Tibial artery (tissue), 4 donors: ENCODE measurements around the gene LBHD2.
A peak's percentile ranks its signal among the peaks of the same experiment; 100 is the strongest.
"Not testable (repeated sequence)": the region's sequence is repeated elsewhere in the genome, so short reads cannot be mapped to it uniquely, and the experiment has no call there.

Experiments used
- DNase-seq, 2 donors: peaks; one replicate each; pipeline ENCODE4 v3.0.0-alpha.2; 2019
- H3K27ac ChIP-seq, 2 donors: fragments of 200-600 bp; sonication (generic) in 1 of 2; 1 replicate in 1 of 2; 2 replicates in 1 of 2; pipeline ENCODE4 v1.5.1; 2018 to 2019; ENCODE audit warnings: mild to moderate bottlenecking in 1 of 2
- H3K27me3 ChIP-seq, 2 donors: fragments of 200-600 bp; sonication (generic) in 1 of 2; one replicate each; pipeline versions ENCODE4 v1.5.1 to v1.6.0; 2016 to 2019
- H3K36me3 ChIP-seq, 3 donors: fragments of 200-600 bp; sonication (generic) in 2 of 3; one replicate each; pipeline ENCODE4 v1.5.1; 2016 to 2019; ENCODE audit warnings: mild to moderate bottlenecking in 2 of 3
- H3K4me1 ChIP-seq, 4 donors: fragments of 200-600 bp; sonication (generic) in 2 of 4; 1 replicate in 3 of 4; 2 replicates in 1 of 4; pipeline ENCODE4 v1.5.1; 2016 to 2019
- H3K4me3 ChIP-seq, 2 donors: fragments of 200-600 bp; sonication (generic) in 1 of 2; 1 replicate in 1 of 2; 2 replicates in 1 of 2; pipeline ENCODE4 v1.5.1; 2018 to 2019; ENCODE audit warnings: mild to moderate bottlenecking in 2 of 2
- H3K9me3 ChIP-seq, 3 donors: fragments of 200-600 bp; sonication (generic) in 1 of 3; one replicate each; pipeline ENCODE4 v1.5.1; 2016 to 2019
- intact Hi-C: fragments of 100-400 bp; cut with DNase I; formaldehyde crosslinking; loops from one replicate; pipeline ENCODE4 v1.15.0; 2023; ENCODE audit warnings: low total_unique reads
- TF ChIP-seq, protein P1 (sequence below), 2 experiments: fragments of 200-600 bp in 1 of 2; fragments of 450-650 bp in 1 of 2; IDR thresholded peaks; one replicate each; pipeline ENCODE4 v1.5.1; 2017 to 2019; ENCODE audit warnings: antibody characterized with exemption in 2 of 2, mild to moderate bottlenecking in 1 of 2, moderate library complexity in 1 of 2

LBHD2 gene

DNA sequence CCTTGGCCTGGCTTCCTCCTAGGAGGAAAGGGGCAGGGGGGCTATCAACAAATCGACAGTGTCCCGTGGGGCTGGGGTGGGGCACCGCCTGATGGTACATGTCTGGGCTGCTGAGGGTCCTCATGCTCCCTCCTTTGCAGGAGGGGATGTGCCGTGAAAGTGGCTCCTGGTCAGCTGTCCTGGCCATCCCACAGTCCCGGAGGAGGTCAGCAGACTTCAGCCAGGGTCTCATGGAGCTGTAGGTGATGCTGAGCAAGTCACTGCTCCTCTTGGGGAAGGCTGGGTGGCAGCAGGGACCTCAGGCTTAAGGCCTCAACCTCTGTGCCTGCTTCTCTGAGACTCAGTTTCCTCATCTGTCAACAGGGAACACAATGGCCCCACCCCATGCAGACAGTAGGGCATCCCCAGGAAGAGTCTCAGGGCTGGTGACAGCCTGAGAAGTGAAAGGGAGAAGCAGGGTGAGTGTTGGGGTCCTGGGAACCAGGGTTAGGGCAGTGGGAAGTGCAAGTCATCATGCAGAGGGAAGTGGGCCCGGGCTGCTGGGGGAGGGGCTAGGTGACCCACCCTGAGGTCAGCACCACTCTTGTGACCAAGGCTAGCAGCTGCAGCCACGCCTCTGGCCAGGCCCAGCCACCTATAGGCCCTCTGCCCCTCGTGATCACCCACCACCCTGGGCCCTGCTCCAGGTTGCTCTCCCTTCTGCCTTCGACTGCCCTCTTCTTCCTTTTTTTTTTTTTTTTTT, 34.8 kb downstream of the LBHD2 start:
- no peaks in the 10 kb centered on the region for H3K36me3 ChIP-seq
- DNase-seq, result peak; percentile 81 to 89
- H3K27ac ChIP-seq, result peak overlapping the region in 1 of 2 donors; percentile 30
- H3K4me1 ChIP-seq, result peaks cover 0 to 45% (median 30%) of the 10 kb centered on the region in 4 donors
- TF ChIP-seq, protein P1, sequence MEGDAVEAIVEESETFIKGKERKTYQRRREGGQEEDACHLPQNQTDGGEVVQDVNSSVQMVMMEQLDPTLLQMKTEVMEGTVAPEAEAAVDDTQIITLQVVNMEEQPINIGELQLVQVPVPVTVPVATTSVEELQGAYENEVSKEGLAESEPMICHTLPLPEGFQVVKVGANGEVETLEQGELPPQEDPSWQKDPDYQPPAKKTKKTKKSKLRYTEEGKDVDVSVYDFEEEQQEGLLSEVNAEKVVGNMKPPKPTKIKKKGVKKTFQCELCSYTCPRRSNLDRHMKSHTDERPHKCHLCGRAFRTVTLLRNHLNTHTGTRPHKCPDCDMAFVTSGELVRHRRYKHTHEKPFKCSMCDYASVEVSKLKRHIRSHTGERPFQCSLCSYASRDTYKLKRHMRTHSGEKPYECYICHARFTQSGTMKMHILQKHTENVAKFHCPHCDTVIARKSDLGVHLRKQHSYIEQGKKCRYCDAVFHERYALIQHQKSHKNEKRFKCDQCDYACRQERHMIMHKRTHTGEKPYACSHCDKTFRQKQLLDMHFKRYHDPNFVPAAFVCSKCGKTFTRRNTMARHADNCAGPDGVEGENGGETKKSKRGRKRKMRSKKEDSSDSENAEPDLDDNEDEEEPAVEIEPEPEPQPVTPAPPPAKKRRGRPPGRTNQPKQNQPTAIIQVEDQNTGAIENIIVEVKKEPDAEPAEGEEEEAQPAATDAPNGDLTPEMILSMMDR (IDR thresholded peaks at IDR 0.05), result no peak
- intact Hi-C loops, result no loop called here
- no peaks in the 10 kb centered on the region for H3K9me3 ChIP-seq
- H3K27me3 ChIP-seq, result peaks cover 0 to 30% of the 10 kb centered on the region in 2 donors
- no peak overlapping the region for H3K4me3 ChIP-seq

DNA sequence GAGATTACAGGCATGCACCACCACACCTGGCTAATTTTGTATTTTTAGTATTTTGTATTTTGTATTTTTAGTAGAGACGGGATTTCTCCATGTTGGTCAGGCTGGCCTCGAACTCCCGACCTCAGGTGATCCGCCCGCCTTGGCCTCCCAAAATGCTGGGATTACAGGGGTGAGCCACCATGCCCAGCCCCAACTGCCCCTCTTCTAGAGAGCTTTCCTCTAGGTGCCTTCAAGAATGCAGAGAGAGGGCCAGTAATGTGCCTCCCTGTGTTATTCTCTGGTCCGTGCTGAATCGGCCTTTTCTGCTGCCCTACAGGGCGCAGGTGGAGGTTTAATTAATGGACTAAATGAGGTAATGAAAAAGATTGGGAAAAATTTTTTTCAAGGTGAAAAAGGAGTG, 35.5 kb downstream of the LBHD2 start:
- H3K36me3 ChIP-seq, DNase-seq, H3K4me3 ChIP-seq, H3K9me3 ChIP-seq, intact Hi-C loops, H3K27ac ChIP-seq: not testable (repeated sequence)
- Histone ChIP-seq H3K27me3 (peaks cover 0 to 34% of the 10 kb centered on the region in 2 donors), H3K4me1 (peaks cover 0 to 50% (median 37%) of the 10 kb centered on the region in 4 donors)

DNA sequence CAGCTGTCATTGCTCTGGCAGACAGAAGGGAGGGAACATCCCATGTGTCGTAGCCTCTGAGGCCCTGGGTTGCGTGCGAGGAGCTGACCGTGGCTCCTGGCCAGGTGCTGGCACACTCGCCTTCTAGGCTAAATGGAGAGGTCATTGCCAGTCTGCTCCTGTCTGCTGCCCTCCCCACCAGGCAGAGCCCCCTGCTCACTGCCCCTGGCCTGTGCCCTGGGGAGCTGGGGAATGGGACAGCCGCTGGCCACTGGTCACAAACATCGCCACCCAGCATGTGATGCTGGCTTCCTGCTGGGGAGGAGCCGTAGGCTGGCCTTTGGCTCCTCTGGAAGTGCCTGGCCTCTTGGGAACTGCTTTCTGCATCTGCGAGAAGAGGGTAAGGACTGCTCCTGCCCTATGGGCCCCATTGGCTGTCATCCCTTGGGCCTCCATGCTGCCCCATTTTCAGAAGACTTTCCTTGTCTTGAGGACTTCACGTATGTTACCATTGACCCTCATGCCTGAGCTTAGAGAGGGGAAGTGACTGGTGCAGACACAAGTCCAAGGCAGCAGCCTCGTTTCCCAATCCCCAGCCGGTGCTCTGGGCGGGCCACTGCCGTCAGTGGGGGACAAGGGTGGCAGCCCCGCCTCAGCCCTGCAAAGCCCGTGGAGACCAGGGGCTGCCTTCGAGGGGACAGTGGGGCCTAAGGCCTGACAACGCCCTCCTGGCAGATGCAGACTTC, 37.3 kb downstream of the LBHD2 start:
- intact Hi-C loops, result no loop called here
- TF ChIP-seq, protein P1 (IDR thresholded peaks at IDR 0.05), result no peak
- peak; percentile 79 to 83 for DNase-seq
- H3K9me3 ChIP-seq, result no peaks in the 10 kb centered on the region
- H3K27me3 ChIP-seq, result peaks cover 0 to 51% of the 10 kb centered on the region in 2 donors
- H3K27ac ChIP-seq, result peak overlapping the region; percentile 58 to 63
- H3K4me1 ChIP-seq, result peaks cover 0 to 55% (median 38%) of the 10 kb centered on the region in 4 donors
- H3K36me3 ChIP-seq, result no peaks in the 10 kb centered on the region
- H3K4me3 ChIP-seq, result peak overlapping the region; percentile 51 to 63

DNA sequence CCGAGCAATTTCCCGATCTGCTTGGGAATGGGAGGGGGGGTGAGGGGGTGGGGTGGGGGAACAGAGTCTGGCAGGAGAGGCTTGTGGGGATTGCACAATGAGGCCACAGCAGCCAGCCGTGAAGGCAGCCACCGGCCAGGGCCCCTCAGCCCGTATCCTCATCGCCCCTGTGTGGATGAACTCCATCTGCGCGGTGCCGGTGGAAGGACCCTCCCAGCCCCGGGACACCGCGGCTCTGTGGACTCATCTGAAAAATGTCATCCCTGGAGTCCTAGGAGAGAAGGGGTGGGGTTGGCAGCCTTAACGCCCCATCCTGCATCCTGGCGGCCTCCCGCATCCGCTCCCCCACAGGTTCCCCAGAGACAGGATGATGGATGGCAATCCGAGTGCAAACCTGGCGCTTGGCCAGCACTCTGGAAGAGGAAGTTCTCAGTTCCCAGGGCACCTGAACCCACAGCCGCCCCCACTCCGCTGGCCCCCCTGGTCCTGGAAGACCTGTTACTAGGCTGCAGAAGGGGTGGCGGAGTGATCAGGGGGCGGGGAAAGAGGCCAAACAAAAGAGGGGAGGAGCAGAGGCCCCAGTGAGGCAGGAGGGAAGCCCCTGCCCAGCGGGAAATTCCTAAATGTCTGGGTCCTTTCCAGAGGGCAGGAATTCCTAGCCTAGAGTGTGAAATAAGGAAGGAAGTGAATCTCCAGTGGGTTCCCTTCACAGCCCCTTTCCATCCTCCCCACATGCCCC, 38.0 kb downstream of the LBHD2 start:
- Histone ChIP-seq H3K4me3 (peak overlapping the region; percentile 51 to 63), H3K9me3 (no peaks in the 10 kb centered on the region), H3K27ac (peak overlapping the region; percentile 58 to 63), H3K27me3 (peaks cover 0 to 57% of the 10 kb centered on the region in 2 donors), H3K36me3 (no peaks in the 10 kb centered on the region), H3K4me1 (peaks cover 0 to 62% (median 44%) of the 10 kb centered on the region in 4 donors)
- TF ChIP-seq, protein P1 (IDR thresholded peaks at IDR 0.05), result no peak
- intact Hi-C loops, result no loop called here
- peak; percentile 85 to 90 for DNase-seq

DNA sequence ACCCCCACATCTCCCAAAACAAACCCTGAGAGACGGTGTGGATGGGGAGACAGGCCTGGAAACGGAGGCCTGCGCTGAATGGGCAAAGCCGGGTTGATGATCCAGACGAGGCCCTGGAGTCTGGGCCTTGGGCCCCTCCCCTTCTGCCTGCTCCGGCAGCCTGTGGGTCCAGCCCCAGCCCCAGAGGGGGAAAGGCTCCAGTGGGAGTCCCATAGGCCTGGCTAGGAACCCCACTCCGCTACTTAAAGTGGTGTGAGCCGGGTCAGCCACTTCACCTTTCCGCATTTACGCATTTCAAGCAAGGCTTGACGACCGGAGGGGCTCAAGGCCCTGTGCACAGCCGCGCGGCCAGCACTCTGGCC, 38.6 kb downstream of the LBHD2 start:
- intact Hi-C loops, result no loop called here
- peaks cover 0 to 65% (median 46%) of the 10 kb centered on the region in 4 donors for H3K4me1 ChIP-seq
- DNase-seq, result no peak
- TF ChIP-seq, protein P1 (IDR thresholded peaks at IDR 0.05), result no peak
- H3K36me3 ChIP-seq, result no peaks in the 10 kb centered on the region
- peaks cover 0 to 61% of the 10 kb centered on the region in 2 donors for H3K27me3 ChIP-seq
- H3K4me3 ChIP-seq, result peak overlapping the region; percentile 51 to 63
- H3K27ac ChIP-seq, result peak overlapping the region; percentile 58 to 63
- no peaks in the 10 kb centered on the region for H3K9me3 ChIP-seq
